HEK293 (cell line): Measurements from ENCODE around the gene ABHD8.

Experiments
- KLF10 ChIP-seq: fragments of 450-650 bp; IDR thresholded peaks from 2 replicates; pipeline ENCODE4 v1.5.1; 2018; ENCODE audit warnings: missing biosample characterization, mild to moderate bottlenecking, missing genetic modification characterization
- RBAK ChIP-seq: fragments of 450-650 bp; formaldehyde crosslinking; IDR thresholded peaks from 2 replicates; pipeline ENCODE4 v1.5.1; 2016; ENCODE audit warnings: missing biosample characterization, missing genetic modification characterization
- ZBTB21 ChIP-seq: fragments of 450-650 bp; formaldehyde crosslinking; IDR thresholded peaks from 2 replicates; pipeline ENCODE4 v1.5.1; 2017; ENCODE audit warnings: missing biosample characterization, missing genetic modification characterization
- ZFP69B ChIP-seq: fragments of 450-650 bp; formaldehyde crosslinking; IDR thresholded peaks from 2 replicates; pipeline ENCODE4 v1.5.1; 2016; ENCODE audit warnings: missing biosample characterization, missing genetic modification characterization
- ZNF133 ChIP-seq: fragments of 450-650 bp; formaldehyde crosslinking; IDR thresholded peaks from 2 replicates; pipeline ENCODE4 v1.5.1; 2016; ENCODE audit warnings: missing biosample characterization, missing genetic modification characterization
- ZNF169 ChIP-seq: fragments of 450-650 bp; formaldehyde crosslinking; IDR thresholded peaks from 2 replicates; pipeline ENCODE4 v1.5.1; 2016; ENCODE audit warnings: missing biosample characterization, missing genetic modification characterization
- ZNF239 ChIP-seq: fragments of 450-650 bp; formaldehyde crosslinking; IDR thresholded peaks from 2 replicates; pipeline ENCODE4 v1.5.1; 2016; ENCODE audit warnings: missing biosample characterization, missing genetic modification characterization
- ZNF248 ChIP-seq: fragments of 450-650 bp; formaldehyde crosslinking; IDR thresholded peaks from 2 replicates; pipeline ENCODE4 v1.5.1; 2017; ENCODE audit warnings: missing biosample characterization, missing genetic modification characterization
- ZNF26 ChIP-seq: fragments of 450-650 bp; formaldehyde crosslinking; IDR thresholded peaks from 2 replicates; pipeline ENCODE4 v1.5.1; 2016; ENCODE audit warnings: missing biosample characterization, missing genetic modification characterization
- ZNF280D ChIP-seq: fragments of 450-650 bp; formaldehyde crosslinking; IDR thresholded peaks from 2 replicates; pipeline ENCODE4 v1.5.1; 2016; ENCODE audit warnings: missing biosample characterization, missing genetic modification characterization
- ZNF324 ChIP-seq: fragments of 450-650 bp; formaldehyde crosslinking; IDR thresholded peaks from 2 replicates; pipeline ENCODE4 v1.5.1; 2016; ENCODE audit warnings: missing biosample characterization, missing genetic modification characterization
- ZNF354C ChIP-seq: fragments of 450-650 bp; formaldehyde crosslinking; IDR thresholded peaks from 2 replicates; pipeline ENCODE4 v1.5.1; 2016; ENCODE audit warnings: missing biosample characterization, missing genetic modification characterization, low read depth, borderline replicate concordance
- ZNF394 ChIP-seq: fragments of 450-650 bp; formaldehyde crosslinking; IDR thresholded peaks from 2 replicates; pipeline ENCODE4 v1.5.1; 2016; ENCODE audit warnings: missing biosample characterization, missing genetic modification characterization, mild to moderate bottlenecking, moderate library complexity, borderline replicate concordance
- ZNF558 ChIP-seq: fragments of 450-650 bp; formaldehyde crosslinking; IDR thresholded peaks from 2 replicates; pipeline ENCODE4 v1.5.1; 2016; ENCODE audit warnings: missing biosample characterization, missing genetic modification characterization
- ZNF561 ChIP-seq: fragments of 450-650 bp; IDR thresholded peaks from 2 replicates; pipeline ENCODE4 v1.5.1; 2018; ENCODE audit warnings: missing biosample characterization, missing genetic modification characterization, borderline replicate concordance
- ZNF658 ChIP-seq: fragments of 450-650 bp; formaldehyde crosslinking; IDR thresholded peaks from 2 replicates; pipeline ENCODE4; 2016; ENCODE audit warnings: missing biosample characterization, missing genetic modification characterization
- ZNF785 ChIP-seq: fragments of 450-650 bp; formaldehyde crosslinking; IDR thresholded peaks from 2 replicates; pipeline ENCODE4 v1.5.1; 2016; ENCODE audit warnings: missing biosample characterization, missing genetic modification characterization
- TF ChIP-seq, protein P1 (sequence below): fragments of 450-650 bp; formaldehyde crosslinking; IDR thresholded peaks from 2 replicates; pipeline ENCODE4 v1.5.1; 2016; ENCODE audit warnings: missing biosample characterization, missing genetic modification characterization, borderline replicate concordance
- TF ChIP-seq, protein P2 (sequence below): fragments of 450-650 bp; formaldehyde crosslinking; IDR thresholded peaks from 2 replicates; pipeline ENCODE4 v1.5.1; 2016; ENCODE audit warnings: missing biosample characterization, missing genetic modification characterization
- TF ChIP-seq, protein P3 (sequence below): fragments of 450-650 bp; formaldehyde crosslinking; IDR thresholded peaks from 2 replicates; pipeline ENCODE4 v1.5.1; 2016; ENCODE audit warnings: missing biosample characterization, missing genetic modification characterization
- TF ChIP-seq, protein P4 (sequence below): fragments of 450-650 bp; formaldehyde crosslinking; IDR thresholded peaks from 2 replicates; pipeline ENCODE4 v1.5.1; 2016; ENCODE audit warnings: missing biosample characterization, missing genetic modification characterization

ABHD8 gene

GRCh38 chr19:17334414-17335409, 31.5 kb upstream of the ABHD8 start, which contains the start of gene ANO8 (continued):
- TF ChIP-seq ZNF280D (tag by site-specific recombination) = 0 out of 2 replicates have a peak, but pooled peaks have one; percentile 15
- TF ChIP-seq ZNF354C (tag by site-specific recombination) = no peak
- 0 out of 2 replicates have a peak, but pooled peaks have one; percentile 18 for TF ChIP-seq ZNF26 (tag by site-specific recombination)
- TF ChIP-seq ZNF558 (tag by site-specific recombination) = peak; percentile 63; the same call in 1 of the 2 replicates
- TF ChIP-seq RBAK = peak; percentile 50; the same call in 1 of the 2 replicates
- TF ChIP-seq ZBTB21 (tag by site-specific recombination) = peak; percentile 93
- no peak for TF ChIP-seq ZNF658 (tag by site-specific recombination)
- TF ChIP-seq KLF10 (tag by site-specific recombination) = peak; percentile 95
- peak; percentile 94 for TF ChIP-seq ZFP69B (tag by site-specific recombination)
- no peak for TF ChIP-seq ZNF248
- TF ChIP-seq, protein P1, sequence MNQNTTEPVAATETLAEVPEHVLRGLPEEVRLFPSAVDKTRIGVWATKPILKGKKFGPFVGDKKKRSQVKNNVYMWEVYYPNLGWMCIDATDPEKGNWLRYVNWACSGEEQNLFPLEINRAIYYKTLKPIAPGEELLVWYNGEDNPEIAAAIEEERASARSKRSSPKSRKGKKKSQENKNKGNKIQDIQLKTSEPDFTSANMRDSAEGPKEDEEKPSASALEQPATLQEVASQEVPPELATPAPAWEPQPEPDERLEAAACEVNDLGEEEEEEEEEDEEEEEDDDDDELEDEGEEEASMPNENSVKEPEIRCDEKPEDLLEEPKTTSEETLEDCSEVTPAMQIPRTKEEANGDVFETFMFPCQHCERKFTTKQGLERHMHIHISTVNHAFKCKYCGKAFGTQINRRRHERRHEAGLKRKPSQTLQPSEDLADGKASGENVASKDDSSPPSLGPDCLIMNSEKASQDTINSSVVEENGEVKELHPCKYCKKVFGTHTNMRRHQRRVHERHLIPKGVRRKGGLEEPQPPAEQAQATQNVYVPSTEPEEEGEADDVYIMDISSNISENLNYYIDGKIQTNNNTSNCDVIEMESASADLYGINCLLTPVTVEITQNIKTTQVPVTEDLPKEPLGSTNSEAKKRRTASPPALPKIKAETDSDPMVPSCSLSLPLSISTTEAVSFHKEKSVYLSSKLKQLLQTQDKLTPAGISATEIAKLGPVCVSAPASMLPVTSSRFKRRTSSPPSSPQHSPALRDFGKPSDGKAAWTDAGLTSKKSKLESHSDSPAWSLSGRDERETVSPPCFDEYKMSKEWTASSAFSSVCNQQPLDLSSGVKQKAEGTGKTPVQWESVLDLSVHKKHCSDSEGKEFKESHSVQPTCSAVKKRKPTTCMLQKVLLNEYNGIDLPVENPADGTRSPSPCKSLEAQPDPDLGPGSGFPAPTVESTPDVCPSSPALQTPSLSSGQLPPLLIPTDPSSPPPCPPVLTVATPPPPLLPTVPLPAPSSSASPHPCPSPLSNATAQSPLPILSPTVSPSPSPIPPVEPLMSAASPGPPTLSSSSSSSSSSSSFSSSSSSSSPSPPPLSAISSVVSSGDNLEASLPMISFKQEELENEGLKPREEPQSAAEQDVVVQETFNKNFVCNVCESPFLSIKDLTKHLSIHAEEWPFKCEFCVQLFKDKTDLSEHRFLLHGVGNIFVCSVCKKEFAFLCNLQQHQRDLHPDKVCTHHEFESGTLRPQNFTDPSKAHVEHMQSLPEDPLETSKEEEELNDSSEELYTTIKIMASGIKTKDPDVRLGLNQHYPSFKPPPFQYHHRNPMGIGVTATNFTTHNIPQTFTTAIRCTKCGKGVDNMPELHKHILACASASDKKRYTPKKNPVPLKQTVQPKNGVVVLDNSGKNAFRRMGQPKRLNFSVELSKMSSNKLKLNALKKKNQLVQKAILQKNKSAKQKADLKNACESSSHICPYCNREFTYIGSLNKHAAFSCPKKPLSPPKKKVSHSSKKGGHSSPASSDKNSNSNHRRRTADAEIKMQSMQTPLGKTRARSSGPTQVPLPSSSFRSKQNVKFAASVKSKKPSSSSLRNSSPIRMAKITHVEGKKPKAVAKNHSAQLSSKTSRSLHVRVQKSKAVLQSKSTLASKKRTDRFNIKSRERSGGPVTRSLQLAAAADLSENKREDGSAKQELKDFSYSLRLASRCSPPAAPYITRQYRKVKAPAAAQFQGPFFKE = no peak; the same call in 1 of the 2 replicates
- peak; percentile 73 for TF ChIP-seq ZNF785 (tag by site-specific recombination)
- peak; percentile 43 for TF ChIP-seq ZNF133
- TF ChIP-seq, protein P2, sequence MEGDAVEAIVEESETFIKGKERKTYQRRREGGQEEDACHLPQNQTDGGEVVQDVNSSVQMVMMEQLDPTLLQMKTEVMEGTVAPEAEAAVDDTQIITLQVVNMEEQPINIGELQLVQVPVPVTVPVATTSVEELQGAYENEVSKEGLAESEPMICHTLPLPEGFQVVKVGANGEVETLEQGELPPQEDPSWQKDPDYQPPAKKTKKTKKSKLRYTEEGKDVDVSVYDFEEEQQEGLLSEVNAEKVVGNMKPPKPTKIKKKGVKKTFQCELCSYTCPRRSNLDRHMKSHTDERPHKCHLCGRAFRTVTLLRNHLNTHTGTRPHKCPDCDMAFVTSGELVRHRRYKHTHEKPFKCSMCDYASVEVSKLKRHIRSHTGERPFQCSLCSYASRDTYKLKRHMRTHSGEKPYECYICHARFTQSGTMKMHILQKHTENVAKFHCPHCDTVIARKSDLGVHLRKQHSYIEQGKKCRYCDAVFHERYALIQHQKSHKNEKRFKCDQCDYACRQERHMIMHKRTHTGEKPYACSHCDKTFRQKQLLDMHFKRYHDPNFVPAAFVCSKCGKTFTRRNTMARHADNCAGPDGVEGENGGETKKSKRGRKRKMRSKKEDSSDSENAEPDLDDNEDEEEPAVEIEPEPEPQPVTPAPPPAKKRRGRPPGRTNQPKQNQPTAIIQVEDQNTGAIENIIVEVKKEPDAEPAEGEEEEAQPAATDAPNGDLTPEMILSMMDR = no peak; the same call in 1 of the 2 replicates
- TF ChIP-seq ZNF169 (tag by site-specific recombination) = peak; percentile 84; the same call in 1 of the 2 replicates
- TF ChIP-seq ZNF239 (tag by site-specific recombination) = peak; percentile 12; the same call in 1 of the 2 replicates
- TF ChIP-seq, protein P3, sequence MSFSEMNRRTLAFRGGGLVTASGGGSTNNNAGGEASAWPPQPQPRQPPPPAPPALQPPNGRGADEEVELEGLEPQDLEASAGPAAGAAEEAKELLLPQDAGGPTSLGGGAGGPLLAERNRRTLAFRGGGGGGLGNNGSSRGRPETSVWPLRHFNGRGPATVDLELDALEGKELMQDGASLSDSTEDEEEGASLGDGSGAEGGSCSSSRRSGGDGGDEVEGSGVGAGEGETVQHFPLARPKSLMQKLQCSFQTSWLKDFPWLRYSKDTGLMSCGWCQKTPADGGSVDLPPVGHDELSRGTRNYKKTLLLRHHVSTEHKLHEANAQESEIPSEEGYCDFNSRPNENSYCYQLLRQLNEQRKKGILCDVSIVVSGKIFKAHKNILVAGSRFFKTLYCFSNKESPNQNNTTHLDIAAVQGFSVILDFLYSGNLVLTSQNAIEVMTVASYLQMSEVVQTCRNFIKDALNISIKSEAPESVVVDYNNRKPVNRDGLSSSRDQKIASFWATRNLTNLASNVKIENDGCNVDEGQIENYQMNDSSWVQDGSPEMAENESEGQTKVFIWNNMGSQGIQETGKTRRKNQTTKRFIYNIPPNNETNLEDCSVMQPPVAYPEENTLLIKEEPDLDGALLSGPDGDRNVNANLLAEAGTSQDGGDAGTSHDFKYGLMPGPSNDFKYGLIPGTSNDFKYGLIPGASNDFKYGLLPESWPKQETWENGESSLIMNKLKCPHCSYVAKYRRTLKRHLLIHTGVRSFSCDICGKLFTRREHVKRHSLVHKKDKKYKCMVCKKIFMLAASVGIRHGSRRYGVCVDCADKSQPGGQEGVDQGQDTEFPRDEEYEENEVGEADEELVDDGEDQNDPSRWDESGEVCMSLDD (tag by site-specific recombination) = peak; percentile 100
- peak; percentile 99 for TF ChIP-seq ZNF324 (tag by site-specific recombination)
- TF ChIP-seq ZNF394 (tag by site-specific recombination) = peak; percentile 88; the same call in 1 of the 2 replicates
- TF ChIP-seq, protein P4, sequence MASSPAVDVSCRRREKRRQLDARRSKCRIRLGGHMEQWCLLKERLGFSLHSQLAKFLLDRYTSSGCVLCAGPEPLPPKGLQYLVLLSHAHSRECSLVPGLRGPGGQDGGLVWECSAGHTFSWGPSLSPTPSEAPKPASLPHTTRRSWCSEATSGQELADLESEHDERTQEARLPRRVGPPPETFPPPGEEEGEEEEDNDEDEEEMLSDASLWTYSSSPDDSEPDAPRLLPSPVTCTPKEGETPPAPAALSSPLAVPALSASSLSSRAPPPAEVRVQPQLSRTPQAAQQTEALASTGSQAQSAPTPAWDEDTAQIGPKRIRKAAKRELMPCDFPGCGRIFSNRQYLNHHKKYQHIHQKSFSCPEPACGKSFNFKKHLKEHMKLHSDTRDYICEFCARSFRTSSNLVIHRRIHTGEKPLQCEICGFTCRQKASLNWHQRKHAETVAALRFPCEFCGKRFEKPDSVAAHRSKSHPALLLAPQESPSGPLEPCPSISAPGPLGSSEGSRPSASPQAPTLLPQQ (tag by site-specific recombination) = peak; percentile 97
- TF ChIP-seq ZNF561 (tag by site-specific recombination) = peak; percentile 100
